Measurements from ENCODE around the gene ATP2A1.

- no peak for TF ChIP-seq SP1 (IDR thresholded peaks at IDR 0.05)
- TF ChIP-seq HDGF (IDR thresholded peaks at IDR 0.05; ENCODE audit: borderline replicate concordance) = no peak
- TF ChIP-seq ELF4 (IDR thresholded peaks at IDR 0.05) = no peak
These were observed 49.5 kb downstream of the ATP2A1 start for GRCh38 chr16:28927815-28928214.

Data from HEK293T (cell line).